Osteocyte (in vitro differentiated cells): Measurements from ENCODE around the gene PKP3. TPM values are rescaled to one million over a fixed set of nuclear protein-coding genes. Genes with fewer than 3 reads are reported as not detected.

Experiments
- DNase-seq: peaks from one replicate; pipeline ENCODE4 v3.0.0; 2021; ENCODE audit warnings: mixed read lengths; ENCODE audit not compliant: unreplicated experiment; ENCODE audit errors: extremely low spot score
- H3K27ac Mint-ChIP-seq: one replicate; pipeline ENCODE4 v1.8.0; 2021; ENCODE audit warnings: mild to moderate bottlenecking, mixed read lengths; ENCODE audit not compliant: unreplicated experiment
- H3K27me3 Mint-ChIP-seq: one replicate; pipeline ENCODE4 v1.8.0; 2021; ENCODE audit warnings: mixed read lengths; ENCODE audit not compliant: unreplicated experiment
- H3K36me3 Mint-ChIP-seq: one replicate; pipeline ENCODE4 v1.8.0; 2021; ENCODE audit warnings: mixed read lengths; ENCODE audit not compliant: unreplicated experiment
- H3K4me1 Mint-ChIP-seq: one replicate; pipeline ENCODE4 v1.8.0; 2021; ENCODE audit warnings: mixed read lengths; ENCODE audit not compliant: unreplicated experiment
- H3K4me3 Mint-ChIP-seq: one replicate; pipeline ENCODE4 v1.8.0; 2021; ENCODE audit warnings: mild to moderate bottlenecking, moderate library complexity, mixed read lengths; ENCODE audit not compliant: unreplicated experiment
- H3K9me3 Mint-ChIP-seq: one replicate; pipeline ENCODE4 v1.8.0; 2021; ENCODE audit warnings: mixed read lengths; ENCODE audit not compliant: unreplicated experiment
- total RNA-seq: library from RNA; stranded (reverse); gene quantifications from 2 replicates; pipeline ENCODE4 v1.2.1, GENCODE V29; 2021
- TF ChIP-seq, protein P1 (sequence below): fragments of 200-600 bp; sonication (generic); IDR thresholded peaks from 2 replicates; pipeline ENCODE4 v1.5.0; 2021; ENCODE audit warnings: antibody characterized with exemption, mild to moderate bottlenecking, moderate library complexity

Gene PKP3
- total RNA-seq, 1 donor from 2014 or later, result 0.40 TPM

DNA sequence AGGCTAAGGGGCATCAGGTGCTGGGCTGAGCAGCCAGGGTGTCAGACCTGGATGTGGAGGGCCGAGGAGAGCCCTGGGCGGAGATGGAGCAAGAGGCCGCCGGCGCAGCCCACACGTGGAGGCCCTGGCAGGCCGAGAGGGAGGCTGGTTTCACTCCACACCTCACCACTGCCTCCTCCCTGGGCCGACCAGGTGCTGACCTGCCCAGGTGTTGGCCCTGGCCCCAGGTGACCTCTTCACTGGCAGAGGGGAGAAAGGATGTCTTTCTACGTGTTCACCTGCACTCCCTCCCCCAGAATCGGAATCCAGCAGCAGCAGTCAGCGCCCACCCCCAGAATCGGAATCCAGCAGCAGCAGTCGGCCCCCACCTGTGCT is 47.0 kb downstream of the PKP3 start:
- no peak for DNase-seq

DNA sequence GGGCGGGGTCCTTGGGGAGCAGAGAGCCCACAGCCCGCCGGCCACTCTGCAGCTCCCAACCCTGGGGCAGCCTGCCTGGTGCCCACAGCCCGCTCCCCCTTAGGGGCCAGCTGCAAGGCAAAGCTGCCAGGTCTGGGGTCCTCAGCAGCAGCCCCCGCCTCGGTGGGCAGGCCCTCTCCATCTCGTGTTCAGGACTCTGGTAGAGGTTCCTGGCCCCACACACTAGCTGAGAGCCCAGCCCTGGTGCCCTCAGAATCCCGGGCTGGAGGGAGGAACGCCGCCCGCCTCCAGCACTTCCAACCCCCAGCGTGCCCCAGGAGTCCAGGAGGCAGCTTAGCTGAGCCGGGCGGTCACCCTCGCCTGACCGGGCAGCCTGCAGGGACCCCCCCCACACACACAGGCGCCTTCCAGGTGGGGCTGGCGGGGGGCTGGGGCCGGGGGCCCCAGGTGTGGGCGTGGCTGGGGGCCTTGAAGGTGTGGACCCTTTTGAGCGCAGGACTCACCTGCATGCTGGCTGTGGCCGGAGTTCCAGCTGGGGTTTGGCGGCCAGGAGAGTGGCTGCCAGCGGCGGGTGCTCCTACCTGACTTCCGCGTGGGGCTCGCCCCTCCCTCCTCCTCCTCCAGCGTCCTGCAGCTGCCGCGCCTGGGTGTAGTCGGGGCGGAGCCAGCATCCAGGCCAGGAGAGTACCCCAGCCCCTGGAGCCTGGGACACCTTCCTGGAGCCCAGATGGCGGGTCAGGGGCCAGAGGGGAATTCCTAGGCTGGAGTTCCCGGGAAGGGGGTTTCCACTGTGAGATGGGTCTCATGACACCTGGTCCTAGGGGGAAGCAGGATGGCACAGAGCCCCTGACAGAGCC is 47.6 kb downstream of the PKP3 start, which contains the start of gene ANO9:
ANO9 (minus strand) TSS at position 594 of the 857 bp plus-strand sequence; CDS start at position 509, 85 bp downstream.
- Mint-ChIP-seq H3K36me3 (no peaks in the 10 kb centered on the region), H3K4me1 (peaks cover 14% of the 10 kb centered on the region), H3K27ac (no peak within 1 kb of the TSS), H3K9me3 (no peaks in the 10 kb centered on the region), H3K4me3 (no peak within 1 kb of the TSS), H3K27me3 (no peaks in the 10 kb centered on the region)
- TF ChIP-seq, protein P1, sequence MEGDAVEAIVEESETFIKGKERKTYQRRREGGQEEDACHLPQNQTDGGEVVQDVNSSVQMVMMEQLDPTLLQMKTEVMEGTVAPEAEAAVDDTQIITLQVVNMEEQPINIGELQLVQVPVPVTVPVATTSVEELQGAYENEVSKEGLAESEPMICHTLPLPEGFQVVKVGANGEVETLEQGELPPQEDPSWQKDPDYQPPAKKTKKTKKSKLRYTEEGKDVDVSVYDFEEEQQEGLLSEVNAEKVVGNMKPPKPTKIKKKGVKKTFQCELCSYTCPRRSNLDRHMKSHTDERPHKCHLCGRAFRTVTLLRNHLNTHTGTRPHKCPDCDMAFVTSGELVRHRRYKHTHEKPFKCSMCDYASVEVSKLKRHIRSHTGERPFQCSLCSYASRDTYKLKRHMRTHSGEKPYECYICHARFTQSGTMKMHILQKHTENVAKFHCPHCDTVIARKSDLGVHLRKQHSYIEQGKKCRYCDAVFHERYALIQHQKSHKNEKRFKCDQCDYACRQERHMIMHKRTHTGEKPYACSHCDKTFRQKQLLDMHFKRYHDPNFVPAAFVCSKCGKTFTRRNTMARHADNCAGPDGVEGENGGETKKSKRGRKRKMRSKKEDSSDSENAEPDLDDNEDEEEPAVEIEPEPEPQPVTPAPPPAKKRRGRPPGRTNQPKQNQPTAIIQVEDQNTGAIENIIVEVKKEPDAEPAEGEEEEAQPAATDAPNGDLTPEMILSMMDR, result no peak
- no peak for DNase-seq

More for the DNA sequence above, 47.0 kb downstream of the PKP3 start:
- Mint-ChIP-seq H3K27me3 (no peaks in the 10 kb centered on the region), H3K4me3 (no peak overlapping the region), H3K27ac (no peak overlapping the region), H3K9me3 (no peaks in the 10 kb centered on the region), H3K4me1 (peaks cover 12% of the 10 kb centered on the region), H3K36me3 (no peaks in the 10 kb centered on the region)
- TF ChIP-seq, protein P1, result no peak

DNA sequence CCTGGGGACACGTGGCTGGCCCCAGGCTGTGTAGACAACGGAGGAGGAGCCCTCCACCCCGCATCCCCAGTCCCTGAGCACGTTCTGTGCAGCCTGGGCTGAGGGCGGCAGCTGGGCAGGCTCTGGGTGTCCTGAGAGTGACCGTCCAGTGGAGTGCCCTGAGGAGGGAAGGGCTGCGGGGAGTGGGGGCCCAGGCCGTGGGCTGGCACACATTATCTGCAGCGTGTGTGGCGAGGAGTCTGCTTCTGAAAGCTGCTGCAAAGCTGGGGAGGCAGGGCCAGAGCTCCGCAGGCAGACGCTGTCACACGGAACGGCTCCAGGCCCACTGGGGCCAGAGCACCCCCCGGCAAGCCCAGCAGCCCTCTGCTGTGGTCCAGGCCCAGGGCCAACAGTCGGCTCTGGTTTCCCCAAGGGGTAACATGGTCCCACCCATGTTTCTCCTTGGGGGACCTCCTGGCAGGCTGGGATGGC is 48.6 kb downstream of the PKP3 start:
- TF ChIP-seq, protein P1, result no peak
- Mint-ChIP-seq H3K4me1 (peaks cover 16% of the 10 kb centered on the region), H3K36me3 (no peaks in the 10 kb centered on the region), H3K27ac (no peak overlapping the region), H3K27me3 (no peaks in the 10 kb centered on the region), H3K9me3 (no peaks in the 10 kb centered on the region), H3K4me3 (no peak overlapping the region)
- DNase-seq, result no peak

DNA sequence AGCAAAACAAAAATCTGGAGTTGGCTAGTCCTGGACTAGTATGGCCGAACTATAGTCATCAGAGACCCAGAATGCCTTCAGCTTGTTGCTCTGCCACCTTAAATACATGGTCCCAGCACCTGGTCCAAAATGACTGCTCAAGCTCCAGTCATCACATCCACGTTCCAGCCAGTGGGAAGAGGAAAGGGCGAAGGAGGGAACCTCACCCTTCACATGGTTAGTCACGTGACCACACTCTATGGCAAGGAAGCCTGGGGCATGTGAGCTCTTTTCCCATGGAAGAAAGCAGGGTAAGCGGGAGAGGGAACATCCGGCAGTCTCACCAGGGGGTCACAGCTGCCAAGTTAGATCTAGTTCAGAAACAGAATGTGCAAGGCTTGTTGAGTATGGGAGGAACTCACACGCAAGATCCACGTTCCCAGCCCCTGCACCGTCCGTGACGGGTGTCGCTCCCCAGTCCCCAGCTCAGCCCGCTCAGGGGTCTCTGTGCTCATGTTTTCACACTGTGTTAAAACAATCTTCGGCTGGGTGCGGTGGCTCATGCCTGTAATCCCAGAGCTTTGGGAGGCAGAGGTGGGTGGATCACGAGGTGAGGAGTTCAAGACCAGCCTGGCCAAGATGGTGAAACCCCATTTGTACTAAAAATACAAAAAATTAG is 49.7 kb downstream of the PKP3 start:
- DNase-seq, result no peak
- TF ChIP-seq, protein P1, result no peak
- Mint-ChIP-seq H3K27ac (peak overlapping the region; percentile 94), H3K9me3 (no peaks in the 10 kb centered on the region), H3K36me3 (no peaks in the 10 kb centered on the region), H3K27me3 (no peaks in the 10 kb centered on the region), H3K4me3 (peak overlapping the region; percentile 35), H3K4me1 (peaks cover 17% of the 10 kb centered on the region)
